SK-N-SH (cell line): ENCODE data around the gene SLC35C1. TPM values are rescaled to one million over a fixed set of nuclear protein-coding genes. Genes with fewer than 3 reads are reported as not detected.

ENCODE experiments used
- CTCF ChIA-PET: fragments of 300-600, 350-600 bp; formaldehyde crosslinking; extraction: SDS; loops from one replicate; lab custom pipeline; 2021; lab: Yijun Ruan, JAX
- POLR2A ChIA-PET: fragments of 350-600 bp; sonication (Branson Sonifier 250); formaldehyde crosslinking; extraction: SDS; loops from one replicate; lab custom pipeline; 2020; ENCODE audit warnings: antibody characterized with exemption, inconsistent platforms; lab: Yijun Ruan, JAX
- DNase-seq: peaks from one replicate; pipeline ENCODE4 v3.0.0; 2012
- H2AFZ ChIP-seq: fragments of 200-600 bp; sonication (generic); 2 replicates; pipeline ENCODE4 v1.8.1; 2016; ENCODE audit warnings: antibody characterized with exemption, mild to moderate bottlenecking, low read depth
- H3F3A ChIP-seq: fragments of 200-600 bp; sonication (generic); replicated peaks from 2 replicates; pipeline ENCODE3; 2016; ENCODE audit warnings: antibody characterized with exemption, mild to moderate bottlenecking; ENCODE audit not compliant: insufficient read depth
- H3K27ac ChIP-seq, 2 experiments: fragments of 200-500 bp in 1 of 2; fragments of 200-600 bp in 1 of 2; sonication (Bioruptor generic) in 1 of 2; sonication (generic), shearing (Covaris generic) in 1 of 2; 2 replicates each; pipeline versions ENCODE4 v1.5.1 to v1.6.1; 2014 to 2016; ENCODE audit warnings: low read depth in 2 of 2, inconsistent platforms in 1 of 2, low read length in 1 of 2, mild to moderate bottlenecking in 1 of 2, mixed read lengths in 1 of 2
- H3K27me3 ChIP-seq: fragments of 200-600 bp; sonication (generic), shearing (Covaris generic); 2 replicates; pipeline ENCODE4 v1.6.1; 2016; ENCODE audit warnings: mixed run types; ENCODE audit not compliant: insufficient read depth
- H3K36me3 ChIP-seq, 2 experiments: fragments of 200-500 bp in 1 of 2; fragments of 200-600 bp in 1 of 2; sonication (Bioruptor generic) in 1 of 2; sonication (generic) in 1 of 2; replicated peaks in 1 of 2; 2 replicates each; pipeline versions ENCODE3 to v1.5.1; 2014 to 2016; ENCODE audit warnings: low read length in 1 of 2, mild to moderate bottlenecking in 1 of 2; ENCODE audit not compliant: insufficient read depth in 2 of 2, control insufficient read depth in 1 of 2
- H3K4me1 ChIP-seq, 2 experiments: fragments of 200-500 bp in 1 of 2; fragments of 200-600 bp in 1 of 2; sonication (Bioruptor generic) in 1 of 2; sonication (generic), shearing (Covaris generic) in 1 of 2; 2 replicates each; pipeline versions ENCODE4 v1.5.1 to v1.6.1; 2014 to 2016; ENCODE audit warnings: low read depth in 1 of 2, low read length in 1 of 2, mixed run types in 1 of 2; ENCODE audit not compliant: insufficient read depth in 2 of 2, control insufficient read depth in 1 of 2
- H3K4me2 ChIP-seq: fragments of 200-600 bp; sonication (generic), shearing (Covaris generic); 2 replicates; pipeline ENCODE4 v1.6.1; 2017; ENCODE audit warnings: mixed run types
- H3K4me3 ChIP-seq, 2 experiments: fragments of 200-500 bp in 1 of 2; fragments of 200-600 bp in 1 of 2; sonication (Bioruptor generic) in 1 of 2; sonication (generic), shearing (Covaris generic) in 1 of 2; 2 replicates each; pipeline versions ENCODE4 v1.5.1 to v1.8.1; 2014 to 2016; ENCODE audit warnings: low read depth in 2 of 2, inconsistent platforms in 1 of 2, low read length in 1 of 2, mild to moderate bottlenecking in 1 of 2, mixed read lengths in 1 of 2, moderate library complexity in 1 of 2
- H3K79me2 ChIP-seq: fragments of 200-600 bp; sonication (generic); 2 replicates; pipeline ENCODE4 v1.8.1; 2017; ENCODE audit warnings: mild to moderate bottlenecking; ENCODE audit not compliant: insufficient read depth
- H3K9ac ChIP-seq: fragments of 200-600 bp; sonication (generic); 2 replicates; pipeline ENCODE4 v1.6.1; 2017; ENCODE audit warnings: mixed run types
- H3K9me2 ChIP-seq: fragments of 200-600 bp; sonication (generic); 2 replicates; pipeline ENCODE4 v1.6.1; 2017; ENCODE audit warnings: mixed run types
- H3K9me3 ChIP-seq: fragments of 200-600 bp; sonication (generic); 2 replicates; pipeline ENCODE4 v1.6.1; 2017; ENCODE audit warnings: mixed run types, mild to moderate bottlenecking, moderate library complexity
- H4K20me1 ChIP-seq: fragments of 200-600 bp; sonication (generic); 2 replicates; pipeline ENCODE4 v1.6.1; 2017; ENCODE audit warnings: mild to moderate bottlenecking, mixed run types; ENCODE audit not compliant: insufficient read depth
- ELF1 ChIP-seq: IDR thresholded peaks from 2 replicates; pipeline ENCODE4 v1.4.0; 2012
- FOSL2 ChIP-seq: IDR thresholded peaks from 2 replicates; pipeline ENCODE4 v1.4.0; 2012; ENCODE audit warnings: low read depth, mild to moderate bottlenecking, moderate library complexity, borderline replicate concordance
- JUND ChIP-seq: IDR thresholded peaks from 2 replicates; pipeline ENCODE4 v1.4.0; 2012
- NFIC ChIP-seq: IDR thresholded peaks from 2 replicates; pipeline ENCODE4 v1.4.0; 2012; ENCODE audit warnings: borderline replicate concordance
- POLR2AphosphoS5 ChIP-seq: IDR thresholded peaks from 2 replicates; pipeline ENCODE4 v1.6.1; 2012; ENCODE audit warnings: low read depth, low read length
- RAD21 ChIP-seq: IDR thresholded peaks from 2 replicates; pipeline ENCODE4 v1.6.1; 2012; ENCODE audit warnings: mild to moderate bottlenecking, low read length
- RCOR1 ChIP-seq: fragments of 150-350 bp; IDR thresholded peaks from 2 replicates; pipeline ENCODE4 v1.6.1; 2017; ENCODE audit warnings: antibody characterized with exemption, low read length
- RFX5 ChIP-seq: IDR thresholded peaks from 2 replicates; pipeline ENCODE4 v1.6.1; 2012; ENCODE audit warnings: mild to moderate bottlenecking, improper control_type of control experiment, low read length
- TAF1 ChIP-seq: IDR thresholded peaks from 2 replicates; pipeline ENCODE4 v1.6.1; 2012; ENCODE audit warnings: low read depth, mild to moderate bottlenecking, low read length, moderate library complexity, borderline replicate concordance
- WGBS: methylation state at CpG from one replicate; pipeline ENCODE4 v1.1.6; 2017; ENCODE audit warnings: low lambda C conversion rate; 5-methylcytosine and 5-hydroxymethylcytosine counted together
- polyA plus RNA-seq, 3 experiments: library from polyadenylated mRNA; depleted of rRNA; stranded (reverse); fragments of >200 nt; gene quantifications; 2 replicates each; pipeline ENCODE4 v1.2.3, GENCODE V29; 2012
- TF ChIP-seq, protein P1 (sequence below): IDR thresholded peaks from 2 replicates; pipeline ENCODE4 v1.4.0; 2012; ENCODE audit warnings: low read depth, borderline replicate concordance
- TF ChIP-seq, protein P2 (sequence below): IDR thresholded peaks from 2 replicates; pipeline ENCODE4 v1.4.0; 2012; ENCODE audit warnings: low read depth, borderline replicate concordance
- TF ChIP-seq, protein P3 (sequence below): fragments of 200-600 bp; sonication (generic); IDR thresholded peaks from 2 replicates; pipeline ENCODE4 v1.6.1; 2017; ENCODE audit warnings: antibody characterized with exemption, mild to moderate bottlenecking, moderate library complexity
- TF ChIP-seq, protein P4 (sequence below): fragments of 150-350 bp; IDR thresholded peaks from 2 replicates; pipeline ENCODE4 v1.6.1; 2017; ENCODE audit warnings: antibody characterized with exemption, low read length, low read depth, borderline replicate concordance

The SLC35C1 gene
- polyA plus RNA-seq, 1 of the 3 experiments (the other 2 are of a cell fraction), result 6.2 TPM

DNA sequence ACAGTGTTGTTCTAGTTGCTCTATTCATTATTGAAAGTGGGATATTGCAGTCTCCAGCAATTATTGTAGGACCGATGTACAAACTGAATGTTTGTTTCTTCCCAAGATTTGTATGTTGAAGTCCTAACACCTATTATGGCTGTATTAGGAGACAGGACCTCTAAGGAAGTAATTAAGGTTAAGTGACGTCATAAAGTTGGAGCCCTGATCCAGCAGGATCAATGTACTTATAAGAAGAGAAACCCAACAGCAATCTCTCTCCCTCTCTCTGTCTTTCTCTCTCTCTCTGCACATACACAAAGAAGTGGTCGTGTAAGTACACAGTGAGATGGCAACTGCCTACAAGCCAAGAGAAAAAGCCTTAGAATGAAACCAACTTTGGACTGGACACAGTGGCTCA is 16.1 kb upstream of the SLC35C1 start:
- DNase-seq, result no peak
- H3K9ac ChIP-seq, result no peak overlapping the region
- no peak overlapping the region for H3K4me2 ChIP-seq
- ChIA-PET POLR2A (no interaction called here), CTCF (interaction anchor here (0.6 to 0.7 kb wide), 2 partner anchors 18 to 591 kb away, joined by 3 read pairs; no protein-coding TSS in a partner anchor)
- H3K27ac ChIP-seq, result no peak overlapping the region
- peaks cover 5% of the 10 kb centered on the region; the same call in 1 of the 2 replicates for H3K27me3 ChIP-seq
- H3K79me2 ChIP-seq, result no peaks in the 10 kb centered on the region
- H2AFZ ChIP-seq, result no peak overlapping the region
- H3K4me3 ChIP-seq, result no peak overlapping the region
- WGBS, result 28% methylated on average over 3 of the region's 3 CpGs
- no peaks in the 10 kb centered on the region for H3K4me1 ChIP-seq
- no peaks in the 10 kb centered on the region for H3K36me3 ChIP-seq
- no peaks in the 10 kb centered on the region for H4K20me1 ChIP-seq
- no peaks in the 10 kb centered on the region for H3F3A ChIP-seq
- H3K9me2 ChIP-seq, result no peaks in the 10 kb centered on the region
- TF ChIP-seq, protein P1, sequence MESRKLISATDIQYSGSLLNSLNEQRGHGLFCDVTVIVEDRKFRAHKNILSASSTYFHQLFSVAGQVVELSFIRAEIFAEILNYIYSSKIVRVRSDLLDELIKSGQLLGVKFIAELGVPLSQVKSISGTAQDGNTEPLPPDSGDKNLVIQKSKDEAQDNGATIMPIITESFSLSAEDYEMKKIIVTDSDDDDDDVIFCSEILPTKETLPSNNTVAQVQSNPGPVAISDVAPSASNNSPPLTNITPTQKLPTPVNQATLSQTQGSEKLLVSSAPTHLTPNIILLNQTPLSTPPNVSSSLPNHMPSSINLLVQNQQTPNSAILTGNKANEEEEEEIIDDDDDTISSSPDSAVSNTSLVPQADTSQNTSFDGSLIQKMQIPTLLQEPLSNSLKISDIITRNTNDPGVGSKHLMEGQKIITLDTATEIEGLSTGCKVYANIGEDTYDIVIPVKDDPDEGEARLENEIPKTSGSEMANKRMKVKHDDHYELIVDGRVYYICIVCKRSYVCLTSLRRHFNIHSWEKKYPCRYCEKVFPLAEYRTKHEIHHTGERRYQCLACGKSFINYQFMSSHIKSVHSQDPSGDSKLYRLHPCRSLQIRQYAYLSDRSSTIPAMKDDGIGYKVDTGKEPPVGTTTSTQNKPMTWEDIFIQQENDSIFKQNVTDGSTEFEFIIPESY, result no peak
- TF ChIP-seq, protein P2, sequence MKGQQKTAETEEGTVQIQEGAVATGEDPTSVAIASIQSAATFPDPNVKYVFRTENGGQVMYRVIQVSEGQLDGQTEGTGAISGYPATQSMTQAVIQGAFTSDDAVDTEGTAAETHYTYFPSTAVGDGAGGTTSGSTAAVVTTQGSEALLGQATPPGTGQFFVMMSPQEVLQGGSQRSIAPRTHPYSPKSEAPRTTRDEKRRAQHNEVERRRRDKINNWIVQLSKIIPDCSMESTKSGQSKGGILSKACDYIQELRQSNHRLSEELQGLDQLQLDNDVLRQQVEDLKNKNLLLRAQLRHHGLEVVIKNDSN, result no peak
- no peak for TF ChIP-seq POLR2AphosphoS5
- no peak for TF ChIP-seq FOSL2
- TF ChIP-seq, protein P3, sequence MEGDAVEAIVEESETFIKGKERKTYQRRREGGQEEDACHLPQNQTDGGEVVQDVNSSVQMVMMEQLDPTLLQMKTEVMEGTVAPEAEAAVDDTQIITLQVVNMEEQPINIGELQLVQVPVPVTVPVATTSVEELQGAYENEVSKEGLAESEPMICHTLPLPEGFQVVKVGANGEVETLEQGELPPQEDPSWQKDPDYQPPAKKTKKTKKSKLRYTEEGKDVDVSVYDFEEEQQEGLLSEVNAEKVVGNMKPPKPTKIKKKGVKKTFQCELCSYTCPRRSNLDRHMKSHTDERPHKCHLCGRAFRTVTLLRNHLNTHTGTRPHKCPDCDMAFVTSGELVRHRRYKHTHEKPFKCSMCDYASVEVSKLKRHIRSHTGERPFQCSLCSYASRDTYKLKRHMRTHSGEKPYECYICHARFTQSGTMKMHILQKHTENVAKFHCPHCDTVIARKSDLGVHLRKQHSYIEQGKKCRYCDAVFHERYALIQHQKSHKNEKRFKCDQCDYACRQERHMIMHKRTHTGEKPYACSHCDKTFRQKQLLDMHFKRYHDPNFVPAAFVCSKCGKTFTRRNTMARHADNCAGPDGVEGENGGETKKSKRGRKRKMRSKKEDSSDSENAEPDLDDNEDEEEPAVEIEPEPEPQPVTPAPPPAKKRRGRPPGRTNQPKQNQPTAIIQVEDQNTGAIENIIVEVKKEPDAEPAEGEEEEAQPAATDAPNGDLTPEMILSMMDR, result no peak
- TF ChIP-seq NFIC, result no peak
- TF ChIP-seq RCOR1, result no peak
- TF ChIP-seq ELF1, result no peak
- no peak for TF ChIP-seq JUND
- no peak for TF ChIP-seq RFX5
- TF ChIP-seq, protein P4, sequence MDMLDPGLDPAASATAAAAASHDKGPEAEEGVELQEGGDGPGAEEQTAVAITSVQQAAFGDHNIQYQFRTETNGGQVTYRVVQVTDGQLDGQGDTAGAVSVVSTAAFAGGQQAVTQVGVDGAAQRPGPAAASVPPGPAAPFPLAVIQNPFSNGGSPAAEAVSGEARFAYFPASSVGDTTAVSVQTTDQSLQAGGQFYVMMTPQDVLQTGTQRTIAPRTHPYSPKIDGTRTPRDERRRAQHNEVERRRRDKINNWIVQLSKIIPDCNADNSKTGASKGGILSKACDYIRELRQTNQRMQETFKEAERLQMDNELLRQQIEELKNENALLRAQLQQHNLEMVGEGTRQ, result no peak
- no peak for TF ChIP-seq RAD21
- no peak for TF ChIP-seq TAF1
- H3K9me3 ChIP-seq, result peaks cover 9% of the 10 kb centered on the region
